Stimulated activated naive CD4-positive, alpha-beta T cell (primary cell): Measurements from ENCODE around the gene JMJD6.
A peak's percentile ranks its signal among the peaks of the same experiment; 100 is the strongest.
"Not testable (repeated sequence)": the region's sequence is repeated elsewhere in the genome, so short reads cannot be mapped to it uniquely, and the experiment has no call there.

Experiments
- DNase-seq, 6 experiments: peaks; one replicate each; lab custom pipeline; 2025; lab: John Stamatoyannopoulos, UW

JMJD6 gene

GRCh38 chr17:76726231-76726775 lies at the start of gene JMJD6:
Gene JMJD6, minus strand, starts transcription at chr17:76726606. Its CDS starts 131 bp downstream, at chr17:76726475.
- peak in 3 of 6 experiments; percentile 94 to 95 (median 95) for DNase-seq

DNA sequence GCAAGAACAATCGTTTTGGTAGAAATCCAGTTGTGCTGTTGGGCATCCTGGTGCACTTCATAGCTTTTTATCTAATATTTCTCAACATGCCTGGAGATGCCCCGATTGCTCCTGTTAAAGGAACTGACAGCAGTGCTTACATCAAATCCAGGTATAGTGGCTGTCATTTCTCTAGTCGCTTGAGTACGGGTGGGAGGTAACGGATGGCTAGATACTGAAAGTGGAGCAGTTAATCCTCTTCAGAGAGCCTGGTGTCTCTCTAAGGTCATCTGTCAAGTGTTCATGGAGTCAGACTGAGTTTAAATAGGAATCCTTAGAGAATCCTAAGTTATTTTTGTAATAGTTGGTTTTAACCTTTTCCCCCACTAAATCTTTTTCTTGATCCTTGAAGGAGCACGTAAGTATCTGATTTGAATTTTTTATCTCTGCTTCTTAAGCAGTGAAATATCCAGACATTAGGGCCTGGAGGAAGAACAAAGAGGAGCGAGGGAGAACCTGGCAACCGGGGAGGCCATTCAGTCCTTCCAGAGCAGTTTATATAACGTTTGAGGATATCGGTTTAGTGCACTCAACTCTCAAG lies 48.7 kb upstream of the JMJD6 start:
- DNase-seq: no peak

- DNase-seq: peak in 2 of 6 experiments; percentile 11 to 23
Observed at GRCh38 chr17:76772842-76773525, 46.6 kb upstream of the JMJD6 start.

DNA sequence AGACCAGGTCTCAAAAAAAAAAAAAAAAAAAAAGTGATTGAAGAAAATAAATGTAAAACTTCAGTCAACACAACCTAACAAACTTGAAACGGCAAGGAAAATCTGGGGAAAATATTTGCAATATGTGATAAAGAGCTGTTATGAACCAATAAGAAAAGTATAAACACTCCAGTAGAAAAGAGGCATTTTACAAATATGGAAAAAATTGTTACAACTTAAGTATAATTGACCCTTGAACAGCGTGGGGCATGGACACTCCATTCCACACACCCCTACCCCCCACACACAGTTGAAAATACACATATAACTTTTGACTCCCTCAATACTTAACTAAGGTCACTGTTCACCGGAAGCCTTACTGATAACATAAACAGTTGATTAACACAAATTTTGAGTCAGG lies 32.2 kb upstream of the JMJD6 start:
- DNase-seq: no peak

DNA sequence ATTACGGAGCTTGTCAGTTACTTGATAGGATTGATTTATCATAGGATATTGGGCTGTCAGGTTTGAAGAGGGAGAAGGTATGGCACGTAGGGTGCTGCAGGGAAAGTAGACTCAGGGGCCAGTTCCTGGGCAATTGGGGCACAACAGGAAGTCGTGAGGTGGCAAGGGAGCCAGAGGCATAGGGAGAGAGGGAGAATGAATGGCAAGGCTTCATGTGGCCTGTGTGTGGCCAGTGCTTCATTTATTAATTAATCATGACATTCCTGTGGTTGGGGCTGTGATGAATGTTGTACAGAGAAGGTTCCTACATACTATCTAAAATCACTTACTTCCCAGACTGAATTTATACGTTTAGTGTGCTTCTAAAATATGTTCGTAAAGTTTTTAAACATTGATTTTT lies 30.9 kb upstream of the JMJD6 start:
- no peak for DNase-seq

GRCh38 chr17:76755285-76755684 lies 28.9 kb upstream of the JMJD6 start:
- no peak for DNase-seq

- peak; percentile 16 to 92 (median 70) for DNase-seq
Observed at GRCh38 chr17:76753061-76753961, 26.9 kb upstream of the JMJD6 start.

- peak in 3 of 6 experiments; percentile 17 to 36 (median 31) for DNase-seq
Observed at GRCh38 chr17:76752006-76752405, 25.6 kb upstream of the JMJD6 start.

DNA sequence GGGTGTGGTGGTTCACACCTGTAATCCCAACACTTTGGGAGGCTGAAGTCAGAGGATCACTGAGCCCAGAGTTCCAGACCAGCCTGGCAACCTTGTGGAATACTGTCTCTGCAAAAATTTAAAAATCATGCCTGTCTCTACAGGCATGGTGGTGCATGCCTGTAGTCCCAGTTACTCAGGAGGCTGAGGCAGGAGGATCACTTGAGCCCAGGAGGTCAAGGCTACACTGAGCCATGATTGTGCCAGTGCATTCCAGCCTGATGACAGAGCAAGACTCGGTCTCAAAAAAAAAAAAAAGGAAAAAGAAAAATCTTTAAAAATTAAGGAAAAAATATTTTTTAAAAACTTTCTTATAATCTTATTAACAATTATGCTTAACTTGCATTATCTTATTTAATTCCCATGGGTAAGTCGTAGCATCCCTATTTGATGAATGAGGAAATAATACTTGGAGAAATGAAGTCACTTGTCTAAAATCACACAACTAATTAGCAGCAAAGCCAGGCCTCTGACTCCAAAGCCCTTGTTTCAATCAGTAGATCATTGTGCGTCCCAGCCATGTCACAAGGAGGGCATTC lies 25.1 kb upstream of the JMJD6 start:
- no peak for DNase-seq

DNA sequence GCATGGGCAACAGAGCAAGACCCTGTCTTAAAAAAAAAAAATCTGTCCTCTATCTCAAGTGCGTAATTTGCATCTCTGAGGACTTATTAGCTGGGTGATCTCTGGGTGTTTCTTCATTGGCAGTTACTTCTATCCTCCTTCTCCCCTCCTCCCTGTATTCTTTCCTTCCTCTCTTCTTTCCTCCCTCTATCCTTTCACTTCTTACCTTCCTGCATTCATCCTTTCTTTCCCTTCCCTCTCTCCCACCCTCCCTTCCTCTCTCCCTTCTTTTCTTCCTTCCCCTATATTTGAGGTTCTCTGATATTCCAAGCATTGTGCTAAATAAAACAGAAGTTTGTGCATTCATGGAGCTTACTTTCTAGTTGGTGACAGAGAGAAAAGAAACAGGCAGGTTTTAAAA lies 22.3 kb upstream of the JMJD6 start:
- DNase-seq: no peak

DNA sequence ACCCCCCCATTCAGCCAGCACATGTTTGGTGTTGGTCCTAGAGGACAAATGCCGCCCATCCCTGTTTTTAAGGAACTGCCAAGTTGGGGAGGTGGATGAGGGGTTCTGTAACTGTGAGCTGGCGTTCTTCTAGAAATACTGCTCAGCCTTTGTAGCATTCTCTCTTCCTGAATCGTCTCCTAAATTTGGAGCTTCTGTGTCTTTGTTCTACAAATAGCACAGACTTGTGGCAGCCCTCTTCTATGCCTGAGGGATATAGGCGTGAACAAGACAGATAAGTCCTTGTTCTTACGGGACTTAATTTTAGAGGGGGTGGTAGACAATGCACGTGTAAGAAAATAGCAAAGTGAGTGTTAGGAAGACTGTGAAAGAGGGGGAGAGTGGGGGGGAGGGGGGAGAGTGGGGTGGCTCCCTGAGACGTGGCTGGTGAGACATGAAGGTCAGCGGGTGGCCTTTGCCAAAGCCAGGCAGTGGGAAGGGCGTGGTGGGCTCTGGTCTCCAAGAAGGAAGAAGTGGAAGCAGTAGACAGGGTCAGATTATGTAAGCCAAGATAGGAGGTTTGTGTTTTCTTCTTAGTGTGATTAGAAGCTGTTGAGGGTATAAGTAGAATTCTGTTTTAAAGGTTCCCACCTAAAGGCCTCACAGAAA lies 21.4 kb upstream of the JMJD6 start:
- no peak for DNase-seq

DNA sequence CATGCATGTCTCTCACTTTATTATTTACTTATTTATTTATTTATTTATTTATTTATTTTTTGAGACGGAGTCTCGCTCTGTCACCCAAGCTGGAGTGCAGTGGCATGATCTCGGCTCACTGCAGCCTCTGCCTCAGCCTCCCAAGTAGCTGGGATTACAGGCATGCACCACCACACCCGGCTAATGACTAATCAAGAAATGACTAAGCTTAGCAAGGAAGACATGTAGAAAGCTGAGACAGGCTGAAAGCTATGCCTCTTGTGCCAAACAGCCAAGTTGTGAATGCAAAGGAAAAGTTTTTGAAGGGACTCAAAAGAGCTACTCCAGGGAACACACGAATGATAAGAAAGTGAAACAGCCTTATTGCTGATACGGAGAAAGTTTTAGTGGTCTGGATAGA lies 19.4 kb upstream of the JMJD6 start:
- not testable (repeated sequence) for DNase-seq

DNA sequence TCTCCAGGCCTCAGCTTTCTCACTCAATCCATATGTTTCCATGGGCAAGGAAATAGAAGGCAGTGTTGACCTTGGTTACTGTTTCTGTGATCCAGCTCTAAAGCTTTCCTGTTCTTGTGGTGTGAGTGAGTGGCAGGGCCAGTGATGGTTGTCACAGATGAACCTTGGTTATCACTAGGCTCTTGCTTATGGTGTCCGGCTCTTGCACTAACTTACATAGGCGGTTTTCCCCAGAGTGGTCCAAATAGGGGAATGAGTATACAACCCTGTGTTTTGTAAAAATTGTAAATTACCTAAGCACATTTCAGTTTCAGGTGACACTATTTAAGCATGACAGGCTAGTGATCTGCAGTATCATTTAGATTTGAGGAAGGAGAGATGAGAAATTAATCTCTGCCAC lies 18.3 kb upstream of the JMJD6 start:
- DNase-seq: no peak

- no peak for DNase-seq
Observed at GRCh38 chr17:76742958-76743357, 16.6 kb upstream of the JMJD6 start.

GRCh38 chr17:76740329-76741118 lies 14.1 kb upstream of the JMJD6 start:
- DNase-seq: no peak

GRCh38 chr17:76739568-76740115 lies 13.2 kb upstream of the JMJD6 start:
- DNase-seq: not testable (repeated sequence)

- no peak for DNase-seq
Observed at GRCh38 chr17:76738468-76738850, 12.1 kb upstream of the JMJD6 start.

DNA sequence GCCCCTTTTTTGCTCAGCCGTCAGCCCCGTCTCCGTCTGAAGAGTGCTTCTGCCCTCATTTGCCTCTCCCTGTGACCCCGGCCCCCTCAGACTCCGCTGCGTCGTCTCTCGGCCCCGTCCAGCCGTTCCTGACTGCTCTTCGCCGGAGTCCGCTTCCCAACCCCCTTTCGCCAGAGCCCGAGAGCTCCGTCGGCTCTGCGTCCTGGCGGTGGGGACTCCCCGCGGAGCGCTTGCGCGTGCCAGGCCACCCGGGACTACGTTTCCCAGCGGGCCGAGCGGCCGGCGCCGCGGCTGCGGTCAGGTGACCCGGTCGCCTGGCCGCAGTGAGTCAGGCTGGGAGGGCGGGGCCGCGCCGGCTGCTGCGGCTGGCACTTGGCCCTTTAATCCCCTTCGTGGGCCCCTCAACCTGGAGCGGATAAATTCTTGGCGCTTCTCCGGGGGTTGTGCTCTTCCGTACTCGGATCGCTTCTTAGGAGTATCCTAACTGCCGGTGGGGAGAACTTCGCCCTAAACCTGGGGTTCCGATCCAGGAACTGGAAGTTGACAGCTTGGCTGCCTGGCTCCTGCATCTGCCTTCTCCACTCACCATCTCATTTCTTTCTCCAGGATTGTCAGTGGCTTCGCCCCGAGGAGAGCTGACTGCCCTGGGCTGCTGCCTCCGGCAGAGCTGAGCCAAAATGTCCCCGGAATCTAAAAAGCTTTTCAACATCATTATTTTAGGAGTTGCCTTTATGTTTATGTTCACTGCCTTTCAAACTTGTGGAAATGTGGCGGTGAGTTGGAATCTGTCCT lies 11.5 kb upstream of the JMJD6 start, which contains the start of gene MFSD11:
TSS of gene MFSD11 (plus strand) at position 444 of the 792 bp plus-strand sequence. CDS start at position 678, 234 bp downstream.
- peak; percentile 89 to 98 (median 96) for DNase-seq

DNA sequence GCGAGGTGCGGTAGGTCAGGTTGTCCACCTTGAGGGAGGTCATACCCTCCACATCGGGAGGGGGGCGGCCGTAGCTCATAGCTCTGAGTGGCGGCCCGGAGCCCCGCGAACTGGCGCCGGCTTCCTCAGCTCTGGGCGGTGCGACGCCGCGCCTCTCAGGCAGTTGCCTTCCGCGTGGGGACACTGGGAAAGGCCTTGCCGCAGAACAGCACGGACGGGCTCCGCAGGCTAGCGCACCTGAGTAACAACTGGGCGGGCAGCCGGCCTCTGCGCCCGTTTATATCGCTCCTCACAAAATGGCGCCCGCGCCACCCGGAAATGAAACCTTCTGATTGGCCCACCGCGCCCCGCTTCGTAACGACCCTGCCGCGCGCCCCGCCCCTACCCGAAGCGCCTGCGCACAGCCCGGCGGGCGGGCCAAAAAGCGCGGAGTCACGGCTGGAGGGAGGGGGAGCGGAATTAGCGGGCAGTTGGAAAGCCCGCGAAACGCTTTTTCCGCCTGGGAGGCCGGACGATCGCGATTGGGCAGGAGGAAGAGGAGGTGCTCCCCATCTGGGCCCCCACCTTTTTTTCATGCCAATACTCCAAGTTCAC lies 10.8 kb upstream of the JMJD6 start, which contains the start of gene SRSF2:
TSS of gene SRSF2 (minus strand) at position 250 of the 594 bp plus-strand sequence. CDS start at position 79, 171 bp downstream.
- peak; percentile 98 to 100 (median 98) for DNase-seq
